DMS114 treated with DMSO at 0.1 percent for 48 hours (cell line): ENCODE measurements around the gene NTSR1.

Source experiments
- DNase-seq: peaks from one replicate; lab custom pipeline; 2025; ENCODE audit not compliant: unreplicated experiment; lab: John Stamatoyannopoulos, UW

The NTSR1 gene

GRCh38 chr20:62723768-62724450, 15.3 kb downstream of the NTSR1 start:
- DNase-seq: no peak

DNA sequence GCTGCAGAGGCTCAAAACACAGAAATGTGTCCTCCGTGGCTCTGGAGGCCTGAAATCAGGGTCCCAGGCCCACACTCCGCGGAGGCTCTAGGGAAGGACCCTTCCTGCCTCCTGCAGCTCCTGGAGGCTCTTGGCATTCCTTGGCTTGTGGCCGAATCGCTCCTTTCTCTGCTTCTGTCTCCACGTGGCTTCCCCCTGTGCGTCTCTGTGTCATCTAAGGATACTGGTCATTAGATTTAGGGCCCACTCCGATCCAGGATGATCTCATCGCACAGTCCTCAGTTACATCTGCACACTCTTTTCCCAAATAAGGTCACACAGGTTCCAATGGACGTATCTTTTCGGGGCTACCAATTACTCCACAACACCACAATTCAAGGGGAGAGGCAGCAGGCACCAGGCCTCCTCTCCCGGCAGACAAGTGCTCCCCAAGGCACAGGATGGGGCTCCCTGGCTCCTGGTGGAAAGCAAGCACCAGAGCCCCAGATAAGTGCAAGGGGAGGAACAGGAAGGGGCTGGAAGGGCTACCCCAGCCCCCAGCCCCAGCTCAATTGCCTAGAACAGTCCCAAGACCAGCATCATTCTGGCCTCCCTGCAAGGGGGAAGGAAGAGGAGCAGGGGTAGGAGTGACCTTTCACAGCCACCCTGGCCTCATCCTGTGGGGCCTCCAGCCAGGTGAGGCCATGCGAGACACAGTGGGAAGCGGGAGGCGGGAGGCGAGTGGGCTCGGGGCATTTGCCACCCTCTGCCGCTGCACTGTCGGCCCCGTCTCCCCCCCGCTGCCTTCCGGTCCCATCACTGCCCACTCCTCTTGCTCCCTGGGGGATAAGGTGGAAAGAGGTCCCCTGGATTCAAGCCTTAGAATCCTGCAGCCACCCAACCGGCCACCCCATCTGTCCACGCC, 16.3 kb downstream of the NTSR1 start:
- no peak for DNase-seq

DNA sequence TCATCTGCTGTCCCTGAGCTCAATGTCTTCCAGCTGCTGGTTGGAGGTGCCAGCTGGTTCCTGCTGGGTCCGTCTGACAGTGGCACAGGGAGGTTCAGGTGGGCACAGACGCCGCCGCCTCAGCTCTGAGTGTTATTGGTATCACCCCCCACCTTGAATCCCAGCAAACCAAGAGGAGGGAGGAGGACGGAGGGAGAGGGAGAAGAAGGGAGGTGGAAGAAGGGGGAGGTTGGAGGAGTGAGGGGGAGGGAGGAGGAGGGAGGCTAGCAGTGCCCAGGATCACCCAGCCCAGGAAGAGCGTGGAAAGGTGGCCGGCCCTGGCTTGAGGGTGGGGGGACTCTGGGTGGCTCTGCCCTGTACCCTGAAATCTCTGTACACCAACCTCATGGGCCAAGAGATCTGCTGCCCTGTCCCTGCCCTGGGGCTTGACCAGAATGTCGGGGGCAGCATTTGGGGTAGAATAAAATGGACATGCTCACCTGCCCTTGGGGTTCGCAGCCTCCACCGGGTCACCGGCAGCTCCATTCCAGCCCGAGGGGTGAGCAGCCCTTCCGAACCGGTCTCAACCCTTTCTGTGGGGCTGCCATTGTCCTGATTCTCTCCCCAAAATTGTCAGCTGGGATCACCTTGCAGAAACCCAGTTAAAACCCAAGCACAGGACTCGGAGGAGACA, 17.1 kb downstream of the NTSR1 start:
- DNase-seq: no peak

- no peak for DNase-seq
Observed at GRCh38 chr20:62726276-62726675, 17.6 kb downstream of the NTSR1 start.

DNA sequence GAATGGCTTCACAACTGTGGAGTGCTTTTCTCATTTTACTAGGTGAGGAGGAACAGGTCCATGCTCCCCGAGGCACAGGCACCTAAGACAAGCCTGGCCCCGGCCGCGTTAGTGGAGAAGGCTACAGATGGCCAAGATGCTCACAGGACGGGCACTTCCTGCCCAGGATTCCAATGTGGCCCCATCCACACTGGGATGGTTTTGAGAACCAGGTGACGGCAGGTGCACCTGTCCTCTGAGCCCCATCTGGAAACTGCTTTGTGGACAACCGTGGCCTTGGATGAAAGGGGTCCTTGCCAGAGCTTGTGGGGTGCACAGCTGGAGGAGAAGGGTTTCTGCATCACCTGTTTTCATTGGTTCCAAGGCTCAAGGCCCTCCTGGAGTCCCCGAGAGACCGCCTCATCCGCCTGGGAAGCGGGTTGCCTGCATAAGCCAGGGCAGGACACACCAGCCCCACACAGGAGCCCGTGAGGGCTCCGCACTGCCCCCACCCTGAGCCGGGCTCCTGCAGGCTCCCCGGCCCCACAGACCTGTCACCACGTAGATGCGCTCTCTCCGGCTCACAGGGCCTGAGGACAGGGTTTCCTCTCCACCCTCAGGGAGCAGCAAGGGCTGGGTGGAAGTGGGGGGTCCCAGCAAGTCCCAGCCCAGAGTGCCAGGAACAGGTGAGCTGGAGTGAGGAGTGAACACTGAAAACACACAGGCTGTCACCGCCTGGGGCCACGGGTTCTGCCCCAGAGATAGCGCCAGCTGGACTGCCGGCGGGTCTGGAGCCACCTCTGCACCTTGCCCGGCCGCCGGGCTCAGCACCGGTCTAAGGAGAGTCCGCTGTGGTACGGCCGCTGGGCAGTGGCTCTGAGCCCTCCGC, 18.3 kb downstream of the NTSR1 start:
- DNase-seq: no peak

DNA sequence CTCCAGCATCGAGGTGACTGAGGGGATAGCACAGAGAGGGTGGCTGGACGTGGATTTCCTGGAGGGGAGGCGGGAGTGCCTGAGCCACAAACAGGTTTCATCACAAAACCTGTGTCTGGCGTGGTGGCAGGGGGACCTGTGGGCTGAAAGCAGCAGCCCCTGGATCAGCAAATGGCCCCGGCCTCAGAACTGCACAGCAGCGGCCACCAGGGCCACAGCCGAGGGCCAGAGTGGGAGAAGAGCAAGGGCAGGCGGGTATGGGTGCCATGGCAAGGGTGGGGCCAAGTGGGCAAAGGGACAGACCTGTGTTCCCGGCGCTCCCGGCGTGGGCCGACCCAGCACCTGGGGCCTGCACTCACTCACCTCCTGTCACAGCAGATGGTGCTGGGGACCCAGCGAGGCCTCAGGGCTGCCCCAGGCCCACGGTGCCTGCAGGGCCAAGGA, 19.0 kb downstream of the NTSR1 start:
- no peak for DNase-seq

- no peak for DNase-seq
Observed at GRCh38 chr20:62728028-62728780, 19.6 kb downstream of the NTSR1 start.

DNA sequence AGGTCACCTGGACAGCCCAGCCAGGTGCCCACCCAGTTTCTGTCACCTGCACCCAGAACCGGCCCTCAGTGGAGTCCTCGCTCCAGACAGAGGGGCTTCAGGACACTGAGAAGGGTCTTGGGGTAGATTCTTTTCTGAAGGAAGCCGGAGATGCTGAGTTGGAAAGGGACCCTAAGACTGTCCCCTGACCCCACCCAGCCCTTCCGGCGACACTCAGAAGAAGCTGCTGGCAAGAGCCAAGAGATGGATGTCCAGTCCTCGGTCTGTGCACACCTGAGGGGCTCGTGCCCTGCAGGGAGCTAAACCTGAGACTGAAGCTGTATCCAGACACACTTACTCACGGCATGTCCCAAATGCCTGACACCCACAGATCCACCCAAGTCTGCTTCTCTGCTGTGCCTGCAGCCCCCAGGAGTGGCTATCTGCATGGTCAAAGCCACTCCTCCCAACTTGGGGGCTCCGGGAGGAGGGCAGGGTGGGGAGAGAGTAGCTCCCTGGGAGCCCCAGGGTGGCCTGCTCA, 20.2 kb downstream of the NTSR1 start:
- DNase-seq: no peak

- no peak for DNase-seq
Observed at GRCh38 chr20:62730481-62730880, 21.8 kb downstream of the NTSR1 start.

DNA sequence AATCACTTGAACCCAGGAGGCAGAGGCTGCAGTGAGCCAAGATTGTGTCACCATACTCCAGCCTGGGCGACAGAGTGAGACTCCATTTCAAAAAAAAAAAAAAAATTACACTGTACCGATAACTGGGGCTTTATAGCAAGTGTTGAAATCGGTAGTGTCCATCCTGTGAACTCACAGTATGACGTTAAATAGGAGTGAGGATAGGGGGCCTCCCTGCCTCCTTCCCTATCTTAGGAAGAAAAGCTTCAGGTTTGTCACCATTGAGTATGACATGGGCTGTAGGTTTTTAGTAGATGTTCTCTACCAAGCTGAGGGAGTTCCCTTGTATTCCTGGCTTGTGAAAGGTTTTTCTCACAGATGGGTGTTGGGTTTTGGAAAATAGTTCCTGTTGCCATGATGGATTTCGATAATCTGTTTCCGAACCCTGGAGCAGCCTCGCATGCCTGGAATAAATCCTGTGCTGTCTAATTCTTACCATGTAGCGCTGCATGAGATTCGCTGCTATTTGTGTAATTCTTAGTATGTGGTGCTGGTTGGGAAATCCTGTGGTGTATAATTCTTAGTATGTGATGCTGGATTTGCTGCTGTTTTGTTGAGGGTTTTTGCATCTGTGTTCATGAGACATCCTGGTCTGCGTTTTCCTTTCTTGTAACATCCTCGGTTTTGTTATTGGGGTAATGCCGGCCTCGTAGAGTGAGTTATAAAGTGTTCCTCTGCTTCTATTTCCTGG, 23.6 kb downstream of the NTSR1 start:
- DNase-seq: no peak

GRCh38 chr20:62732842-62733525, 24.3 kb downstream of the NTSR1 start:
- no peak for DNase-seq

DNA sequence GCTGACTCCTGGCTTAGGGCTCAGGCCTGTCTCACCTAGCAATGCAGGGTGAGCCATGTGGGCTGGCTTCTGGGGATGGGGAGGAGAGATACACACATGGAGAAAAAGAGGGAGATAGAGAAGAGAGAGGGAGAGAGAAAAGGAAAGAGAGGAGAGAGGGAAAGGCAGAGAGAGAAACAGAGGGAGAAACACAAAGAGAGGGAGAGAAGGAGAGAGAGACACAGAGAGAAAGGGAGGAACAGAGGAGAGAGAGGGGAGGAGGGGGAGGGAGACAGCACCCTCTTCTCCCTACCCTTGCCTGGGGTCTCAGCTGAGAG, 24.8 kb downstream of the NTSR1 start:
- no peak for DNase-seq

DNA sequence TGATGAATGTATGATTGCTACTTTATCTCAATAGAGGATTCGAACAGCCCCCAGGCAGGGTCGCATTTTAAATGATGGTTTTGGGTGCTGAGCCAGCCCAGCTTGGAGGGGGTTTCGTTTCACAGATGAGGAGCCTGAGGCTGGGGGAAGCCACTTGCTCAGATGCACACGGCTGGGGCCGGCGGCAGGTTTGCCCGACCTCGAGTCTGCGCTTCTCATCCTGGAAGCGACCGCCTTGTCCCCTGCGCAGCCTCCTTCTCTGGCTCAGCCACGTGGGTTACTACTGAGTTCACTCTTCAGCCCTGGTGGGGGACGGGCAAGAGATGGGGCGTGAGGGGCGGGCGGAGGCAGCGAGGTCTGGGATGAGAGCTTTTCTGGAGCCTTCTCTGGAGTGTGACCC, 25.3 kb downstream of the NTSR1 start:
- DNase-seq: no peak

- DNase-seq: no peak
Observed at GRCh38 chr20:62734326-62734725, 25.7 kb downstream of the NTSR1 start.

DNA sequence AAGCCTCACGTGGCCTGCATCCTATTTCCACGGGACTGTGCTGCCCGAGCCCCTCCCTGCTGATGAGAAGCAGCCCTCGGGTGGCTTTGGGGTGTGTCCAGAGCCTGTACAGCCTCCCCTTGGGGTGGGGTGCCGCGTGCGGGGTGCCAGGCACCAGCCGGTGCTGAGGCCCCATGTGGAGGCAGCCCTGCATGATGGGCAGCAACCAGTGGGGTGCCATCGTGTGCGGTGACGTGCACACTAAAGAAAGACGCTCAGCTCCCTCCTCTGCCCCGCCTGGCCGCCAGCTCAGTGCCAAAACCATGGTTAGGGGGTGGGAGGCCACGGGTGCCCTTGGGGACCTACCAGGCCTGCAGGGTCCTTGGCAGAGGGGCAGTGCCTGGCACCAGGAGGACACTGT, 26.2 kb downstream of the NTSR1 start:
- no peak for DNase-seq

- no peak for DNase-seq
Observed at GRCh38 chr20:62735331-62735821, 26.7 kb downstream of the NTSR1 start.

DNA sequence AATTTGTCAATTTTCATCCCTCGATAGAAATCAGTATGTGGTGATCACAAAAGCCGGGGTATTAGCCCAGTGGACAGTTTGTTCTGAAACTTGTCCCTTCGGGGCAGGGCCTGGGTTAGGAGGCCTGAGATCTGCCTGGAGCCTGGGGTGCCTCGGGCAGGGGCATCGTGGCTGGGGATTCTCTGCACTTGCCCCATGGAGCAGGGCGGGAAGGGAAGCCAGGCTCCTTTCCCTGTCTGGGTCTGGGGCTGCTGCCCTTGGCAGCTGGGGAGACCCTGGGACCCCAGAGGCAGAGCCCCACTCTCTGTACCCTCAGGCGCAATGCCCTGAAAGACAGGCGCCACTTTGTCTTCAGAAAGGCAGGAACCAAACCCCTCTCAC, 27.4 kb downstream of the NTSR1 start:
- no peak for DNase-seq

- DNase-seq: no peak
Observed at GRCh38 chr20:62736407-62737071, 27.9 kb downstream of the NTSR1 start.
